ENCODE results near the gene CNTN1. TPM values are rescaled to one million over a fixed set of nuclear protein-coding genes. Genes with fewer than 3 reads are reported as not detected.

CNTN1 gene
- polyA plus RNA-seq, 1 of the 3 experiments (the other 2 are of a cell fraction) = 0.13 TPM

DNA sequence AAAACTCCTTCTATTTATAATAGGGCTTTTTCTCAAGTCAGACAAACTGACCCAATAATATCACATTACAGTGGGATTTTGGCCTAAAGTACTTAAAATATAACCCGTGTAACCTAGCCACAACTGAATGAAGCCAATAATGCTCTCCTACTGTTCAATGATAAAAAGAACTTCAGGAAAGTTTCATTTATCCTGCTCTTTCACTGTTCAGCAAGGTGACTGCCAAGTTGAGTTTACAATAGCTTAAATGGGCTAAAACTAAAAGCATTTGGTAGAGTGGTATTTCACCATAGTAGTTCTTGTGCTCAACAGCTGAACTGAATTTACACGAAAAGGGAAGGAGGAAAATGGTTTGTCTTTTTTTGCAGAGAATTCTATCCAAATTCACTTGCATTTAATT is 49.8 kb downstream of the CNTN1 start:
- Histone ChIP-seq H4K20me1 (ENCODE audit: insufficient read depth) (no peaks in the 10 kb centered on the region), H3K27ac (ENCODE audit: low read depth in 2 of 2, low read length in 1 of 2) (no peak overlapping the region), H3K9me3 (no peaks in the 10 kb centered on the region), H3K4me1 (ENCODE audit: control insufficient read depth in 1 of 2, insufficient read depth in 2 of 2, low read depth in 1 of 2, low read length in 1 of 2) (no peaks in the 10 kb centered on the region; a peak in 1 of 4 replicates), H3F3A (replicated peaks; ENCODE audit: insufficient read depth) (no peaks in the 10 kb centered on the region), H3K27me3 (ENCODE audit: insufficient read depth) (no peaks in the 10 kb centered on the region), H3K36me3 (replicated peaks in 1 of 2; ENCODE audit: control insufficient read depth in 1 of 2, insufficient read depth in 2 of 2, low read length in 1 of 2) (no peaks in the 10 kb centered on the region), H3K9me2 (no peaks in the 10 kb centered on the region), H3K79me2 (ENCODE audit: insufficient read depth) (no peaks in the 10 kb centered on the region), H2AFZ (ENCODE audit: low read depth) (no peak overlapping the region), H3K4me2 (no peak overlapping the region), H3K9ac (no peak overlapping the region), H3K4me3 (ENCODE audit: low read depth in 2 of 2, low read length in 1 of 2) (no peak overlapping the region)
- TF ChIP-seq MXI1 (IDR thresholded peaks at IDR 0.05; ENCODE audit: low read depth, low read length) (no peak), MAX (IDR thresholded peaks at IDR 0.05; ENCODE audit: low read depth) (no peak), CTCF (IDR thresholded peaks at IDR 0.05) (no peak), TCF12 (IDR thresholded peaks at IDR 0.05) (no peak), NRF1 (IDR thresholded peaks at IDR 0.05; ENCODE audit: low read depth, low read length) (no peak), JUND (IDR thresholded peaks at IDR 0.05) (no peak), RAD21 (IDR thresholded peaks at IDR 0.05; ENCODE audit: low read length) (no peak), GABPA (IDR thresholded peaks at IDR 0.05; ENCODE audit: low read depth) (no peak), YY1 (IDR thresholded peaks at IDR 0.05; ENCODE audit: low read depth) (no peak), FOSL2 (IDR thresholded peaks at IDR 0.05; ENCODE audit: borderline replicate concordance, low read depth) (no peak), POLR2AphosphoS5 (IDR thresholded peaks at IDR 0.05; ENCODE audit: low read depth, low read length) (no peak), FOXM1 (IDR thresholded peaks at IDR 0.05; ENCODE audit: low read depth) (no peak), EP300 (IDR thresholded peaks at IDR 0.05; ENCODE audit: borderline replicate concordance in 1 of 2, low read depth in 1 of 2, low read length in 1 of 2) (no peak)
- TF ChIP-seq, protein P1, sequence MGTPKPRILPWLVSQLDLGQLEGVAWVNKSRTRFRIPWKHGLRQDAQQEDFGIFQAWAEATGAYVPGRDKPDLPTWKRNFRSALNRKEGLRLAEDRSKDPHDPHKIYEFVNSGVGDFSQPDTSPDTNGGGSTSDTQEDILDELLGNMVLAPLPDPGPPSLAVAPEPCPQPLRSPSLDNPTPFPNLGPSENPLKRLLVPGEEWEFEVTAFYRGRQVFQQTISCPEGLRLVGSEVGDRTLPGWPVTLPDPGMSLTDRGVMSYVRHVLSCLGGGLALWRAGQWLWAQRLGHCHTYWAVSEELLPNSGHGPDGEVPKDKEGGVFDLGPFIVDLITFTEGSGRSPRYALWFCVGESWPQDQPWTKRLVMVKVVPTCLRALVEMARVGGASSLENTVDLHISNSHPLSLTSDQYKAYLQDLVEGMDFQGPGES (IDR thresholded peaks at IDR 0.05; ENCODE audit: low read depth, low read length) = no peak
- TF ChIP-seq, protein P2, sequence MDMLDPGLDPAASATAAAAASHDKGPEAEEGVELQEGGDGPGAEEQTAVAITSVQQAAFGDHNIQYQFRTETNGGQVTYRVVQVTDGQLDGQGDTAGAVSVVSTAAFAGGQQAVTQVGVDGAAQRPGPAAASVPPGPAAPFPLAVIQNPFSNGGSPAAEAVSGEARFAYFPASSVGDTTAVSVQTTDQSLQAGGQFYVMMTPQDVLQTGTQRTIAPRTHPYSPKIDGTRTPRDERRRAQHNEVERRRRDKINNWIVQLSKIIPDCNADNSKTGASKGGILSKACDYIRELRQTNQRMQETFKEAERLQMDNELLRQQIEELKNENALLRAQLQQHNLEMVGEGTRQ (IDR thresholded peaks at IDR 0.05; ENCODE audit: borderline replicate concordance, low read depth, low read length) = no peak
- POLR2A ChIA-PET = interaction anchor here (0.6 kb wide), 1 partner anchor 404 kb away, joined by 3 read pairs; no protein-coding TSS in a partner anchor
- no peak for DNase-seq
- WGBS (ENCODE audit: low lambda C conversion rate) = 26% methylated on average over 2 of the region's 2 CpGs
- CTCF ChIA-PET = no interaction called here

DNA sequence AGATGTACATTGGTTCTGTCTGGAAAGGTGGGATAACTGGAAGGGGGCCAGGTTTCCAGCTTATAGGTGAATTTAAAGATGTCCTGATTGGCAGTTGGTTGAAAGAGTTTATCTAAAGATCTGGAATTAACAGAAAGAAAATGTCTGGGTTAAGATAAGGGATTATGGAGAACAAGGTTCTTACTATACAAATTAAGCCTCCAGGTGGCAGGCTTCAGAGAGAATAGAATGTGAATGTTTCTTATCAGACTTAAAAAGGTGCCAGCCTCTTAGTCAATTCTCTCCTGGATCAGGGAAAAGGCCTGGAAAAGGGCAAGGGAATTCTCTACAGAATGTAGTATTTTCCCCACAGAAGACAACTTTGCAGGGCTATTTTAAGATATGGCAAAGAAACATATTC is 53.1 kb downstream of the CNTN1 start:
- no peak overlapping the region for H2AFZ ChIP-seq (ENCODE audit: low read depth)
- H3K4me1 ChIP-seq (ENCODE audit: control insufficient read depth in 1 of 2, insufficient read depth in 2 of 2, low read depth in 1 of 2, low read length in 1 of 2) = peaks cover 0 to 2% of the 10 kb centered on the region in 2 experiments; a peak in 1 of 4 replicates
- POLR2A ChIA-PET = no interaction called here
- CTCF ChIA-PET = interaction anchor here (0.7 kb wide), 1 partner anchor 20 kb away, joined by 3 read pairs; no protein-coding TSS in a partner anchor
- no peak overlapping the region for H3K4me2 ChIP-seq
- no peaks in the 10 kb centered on the region for H3K9me2 ChIP-seq
- H3K79me2 ChIP-seq (ENCODE audit: insufficient read depth) = no peaks in the 10 kb centered on the region
- H3K9ac ChIP-seq = no peak overlapping the region
- no peak overlapping the region for H3K4me3 ChIP-seq (ENCODE audit: low read depth in 2 of 2, low read length in 1 of 2)
- H3K27ac ChIP-seq (ENCODE audit: low read depth in 2 of 2, low read length in 1 of 2) = no peak overlapping the region
- H3F3A ChIP-seq (replicated peaks; ENCODE audit: insufficient read depth) = no peaks in the 10 kb centered on the region
- TF ChIP-seq FOXJ3 (CRISPR knock-in tag; IDR thresholded peaks at IDR 0.05) = no peak
- peak; percentile 21; the same call in 1 of the 2 replicates for TF ChIP-seq CTCF (IDR thresholded peaks at IDR 0.05)
- no peaks in the 10 kb centered on the region for H3K9me3 ChIP-seq
- H4K20me1 ChIP-seq (ENCODE audit: insufficient read depth) = no peaks in the 10 kb centered on the region
- H3K36me3 ChIP-seq (replicated peaks in 1 of 2; ENCODE audit: control insufficient read depth in 1 of 2, insufficient read depth in 2 of 2, low read length in 1 of 2) = no peaks in the 10 kb centered on the region
- no peak for DNase-seq
- no peaks in the 10 kb centered on the region for H3K27me3 ChIP-seq (ENCODE audit: insufficient read depth)
